C4-2B (cell line): Measurements from ENCODE around the gene ZNF668.

Experiments used
- CTCF ChIP-seq: fragments of 450-650 bp; conservative IDR thresholded peaks from 2 replicates; pipeline ENCODE4 v1.5.1; 2017; ENCODE audit warnings: mild to moderate bottlenecking
- ZFX ChIP-seq: fragments of 450-650 bp; IDR thresholded peaks from 2 replicates; pipeline ENCODE4 v1.6.1; 2017

DNA sequence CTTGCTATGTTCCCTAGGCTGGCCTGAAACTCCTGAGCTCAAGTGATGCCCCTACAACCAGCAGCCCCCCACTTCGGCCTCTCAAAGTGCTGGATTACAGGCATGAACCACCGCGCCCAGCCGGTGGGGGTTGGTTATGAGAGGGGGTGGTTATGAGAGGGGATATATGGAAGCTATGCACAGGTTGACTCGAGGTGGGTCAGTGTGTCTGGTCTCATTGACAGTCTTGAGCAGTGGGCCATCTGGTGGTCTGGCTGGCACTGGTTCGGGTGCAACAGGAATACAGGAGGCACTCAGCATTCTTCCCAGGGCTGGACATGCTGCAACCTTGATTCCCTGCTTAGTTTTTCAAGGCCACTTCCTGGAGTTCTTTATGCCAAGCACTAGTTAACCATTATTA, 58.0 kb downstream of the ZNF668 start:
- TF ChIP-seq CTCF (no peak), ZFX (no peak)
